ENCODE results near the gene PPP1R1A.

Gene PPP1R1A

GRCh38 chr12:54588110-54588889, at the start of gene PPP1R1A:
PPP1R1A (minus strand) TSS chr12:54588659; CDS start chr12:54588488, 171 bp downstream.
- peaks cover 7% of the 10 kb centered on the region; the same call in 1 of the 2 replicates for H3K27me3 ChIP-seq (ENCODE audit: control insufficient read depth, low read length)
- no peak within 1 kb of the TSS for H3K4me2 ChIP-seq (ENCODE audit: low read length)
- H3K4me3 ChIP-seq (ENCODE audit: low read length): no peak within 1 kb of the TSS

GRCh38 chr12:54634795-54635194, 46.3 kb upstream of the PPP1R1A start, which contains the start of gene LACRT:
LACRT (minus strand) TSS chr12:54634895; CDS start chr12:54634841, 54 bp downstream.
- Histone ChIP-seq H4K20me1 (ENCODE audit: control insufficient read depth, insufficient read depth, low read depth, low read length) (no peaks in the 10 kb centered on the region), H3K4me3 (ENCODE audit: low read length) (no peak within 1 kb of the TSS), H3K4me1 (ENCODE audit: control insufficient read depth, low read length) (peaks cover under 1% of the 10 kb centered on the region; the same call in 1 of the 2 replicates), H3K79me2 (ENCODE audit: control insufficient read depth, low read length) (no peaks in the 10 kb centered on the region), H3K36me3 (ENCODE audit: control insufficient read depth, low read length) (no peaks in the 10 kb centered on the region), H3K9me3 (ENCODE audit: control insufficient read depth, insufficient read depth, low read length) (no peaks in the 10 kb centered on the region), H3F3A (ENCODE audit: control insufficient read depth, insufficient read depth) (no peaks in the 10 kb centered on the region), H3K27me3 (ENCODE audit: control insufficient read depth, low read length) (no peaks in the 10 kb centered on the region), H3K27ac (ENCODE audit: low read depth, low read length) (no peak within 1 kb of the TSS), H3K4me2 (ENCODE audit: low read length) (no peak within 1 kb of the TSS), H3K9me2 (replicated peaks; ENCODE audit: control insufficient read depth, low read length) (no peaks in the 10 kb centered on the region)
- TF ChIP-seq EZH2phosphoT487 (IDR thresholded peaks at IDR 0.05; ENCODE audit: borderline replicate concordance, low read length) (no peak), CTCF (IDR thresholded peaks at IDR 0.05; ENCODE audit: low read depth, low read length, poor library complexity, severe bottlenecking) (no peak)

More at GRCh38 chr12:54588110-54588889, at the start of gene PPP1R1A:
- H3K36me3 ChIP-seq (ENCODE audit: control insufficient read depth, low read length): no peaks in the 10 kb centered on the region
- H4K20me1 ChIP-seq (ENCODE audit: control insufficient read depth, insufficient read depth, low read depth, low read length): no peaks in the 10 kb centered on the region
- no peaks in the 10 kb centered on the region for H3K4me1 ChIP-seq (ENCODE audit: control insufficient read depth, low read length)
- no peak within 1 kb of the TSS for H3K27ac ChIP-seq (ENCODE audit: low read depth, low read length)
- TF ChIP-seq CTCF (IDR thresholded peaks at IDR 0.05; ENCODE audit: low read depth, low read length, poor library complexity, severe bottlenecking) (no peak), EZH2phosphoT487 (IDR thresholded peaks at IDR 0.05; ENCODE audit: borderline replicate concordance, low read length) (no peak)
- no peaks in the 10 kb centered on the region for H3K9me2 ChIP-seq (replicated peaks; ENCODE audit: control insufficient read depth, low read length)
- H3K9me3 ChIP-seq (ENCODE audit: control insufficient read depth, insufficient read depth, low read length): no peaks in the 10 kb centered on the region
- H3K79me2 ChIP-seq (ENCODE audit: control insufficient read depth, low read length): no peaks in the 10 kb centered on the region
- no peaks in the 10 kb centered on the region for H3F3A ChIP-seq (ENCODE audit: control insufficient read depth, insufficient read depth)

- no peaks in the 10 kb centered on the region for H3K4me1 ChIP-seq (ENCODE audit: control insufficient read depth, low read length)
- TF ChIP-seq EZH2phosphoT487 (IDR thresholded peaks at IDR 0.05; ENCODE audit: borderline replicate concordance, low read length): no peak
- peak; percentile 47 for TF ChIP-seq CTCF (IDR thresholded peaks at IDR 0.05; ENCODE audit: low read depth, low read length, poor library complexity, severe bottlenecking)
- H4K20me1 ChIP-seq (ENCODE audit: control insufficient read depth, insufficient read depth, low read depth, low read length): no peaks in the 10 kb centered on the region
- no peaks in the 10 kb centered on the region for H3K9me2 ChIP-seq (replicated peaks; ENCODE audit: control insufficient read depth, low read length)
- H3K9me3 ChIP-seq (ENCODE audit: control insufficient read depth, insufficient read depth, low read length): peaks cover 14% of the 10 kb centered on the region
- H3K4me2 ChIP-seq (ENCODE audit: low read length): no peak overlapping the region
- no peak overlapping the region for H3K4me3 ChIP-seq (ENCODE audit: low read length)
- no peaks in the 10 kb centered on the region for H3K36me3 ChIP-seq (ENCODE audit: control insufficient read depth, low read length)
- no peaks in the 10 kb centered on the region for H3F3A ChIP-seq (ENCODE audit: control insufficient read depth, insufficient read depth)
- no peaks in the 10 kb centered on the region for H3K27me3 ChIP-seq (ENCODE audit: control insufficient read depth, low read length)
- H3K27ac ChIP-seq (ENCODE audit: low read depth, low read length): no peak overlapping the region
- H3K79me2 ChIP-seq (ENCODE audit: control insufficient read depth, low read length): no peaks in the 10 kb centered on the region
Measured at GRCh38 chr12:54631988-54632728, 43.7 kb upstream of the PPP1R1A start.
